GM23248 (cell line): Measurements from ENCODE around the gene MYO3A. TPM values are rescaled to one million over a fixed set of nuclear protein-coding genes. Genes with fewer than 3 reads are reported as not detected.

Source experiments
- DNase-seq: peaks from one replicate; pipeline ENCODE4 v3.0.0-alpha.2; 2015
- H2AFZ ChIP-seq: fragments of 200-600 bp; sonication (generic); 2 replicates; pipeline ENCODE4 v1.6.1; 2016; ENCODE audit warnings: antibody characterized with exemption
- H3F3A ChIP-seq: fragments of 200-600 bp; sonication (generic); 2 replicates; pipeline ENCODE4 v1.6.1; 2016; ENCODE audit warnings: mild to moderate bottlenecking, antibody characterized with exemption, mixed run types; ENCODE audit not compliant: insufficient read depth
- H3K27ac ChIP-seq: fragments of 200-600 bp; sonication (generic); 2 replicates; pipeline ENCODE4 v1.5.1; 2016; ENCODE audit warnings: mild to moderate bottlenecking
- H3K27me3 ChIP-seq: fragments of 200-600 bp; sonication (generic); replicated peaks from 2 replicates; pipeline ENCODE4 v1.6.1; 2016; ENCODE audit warnings: mild to moderate bottlenecking; ENCODE audit not compliant: insufficient read depth
- H3K36me3 ChIP-seq: fragments of 200-600 bp; sonication (generic); 2 replicates; pipeline ENCODE4 v1.6.1; 2016; ENCODE audit warnings: low read depth, mild to moderate bottlenecking
- H3K4me1 ChIP-seq: fragments of 200-600 bp; sonication (generic); 2 replicates; pipeline ENCODE4 v1.6.1; 2016; ENCODE audit warnings: mild to moderate bottlenecking; ENCODE audit not compliant: insufficient read depth
- H3K4me2 ChIP-seq: fragments of 200-600 bp; sonication (generic); one replicate; pipeline ENCODE4 v1.6.1; 2016; ENCODE audit warnings: mild to moderate bottlenecking; ENCODE audit not compliant: unreplicated experiment
- H3K4me3 ChIP-seq: fragments of 200-600 bp; sonication (generic); 2 replicates; pipeline ENCODE4 v1.5.1; 2016; ENCODE audit warnings: mild to moderate bottlenecking
- H3K79me2 ChIP-seq: fragments of 200-600 bp; sonication (generic); 2 replicates; pipeline ENCODE4 v1.6.1; 2016; ENCODE audit warnings: mild to moderate bottlenecking; ENCODE audit not compliant: insufficient read depth
- H3K9ac ChIP-seq: fragments of 200-600 bp; sonication (generic); 2 replicates; pipeline ENCODE4 v1.6.1; 2016; ENCODE audit warnings: mild to moderate bottlenecking
- H3K9me2 ChIP-seq: fragments of 200-600 bp; sonication (generic); 2 replicates; pipeline ENCODE4 v1.6.1; 2016; ENCODE audit warnings: mixed run types, mild to moderate bottlenecking, moderate library complexity; ENCODE audit not compliant: insufficient read depth
- H3K9me3 ChIP-seq: fragments of 200-600 bp; sonication (generic); one replicate; pipeline ENCODE4 v1.6.1; 2017; ENCODE audit warnings: low read depth
- H4K20me1 ChIP-seq: fragments of 200-600 bp; sonication (generic); 2 replicates; pipeline ENCODE4 v1.6.0; 2016; ENCODE audit not compliant: insufficient read depth
- EZH2 ChIP-seq: fragments of 200-600 bp; sonication (generic); IDR thresholded peaks from 2 replicates; pipeline ENCODE4 v1.6.1; 2018; ENCODE audit warnings: antibody characterized with exemption, mild to moderate bottlenecking; ENCODE audit not compliant: insufficient read depth, poor library complexity, severe bottlenecking
- EZH2phosphoT487 ChIP-seq: fragments of 200-600 bp; sonication (generic); IDR thresholded peaks from 2 replicates; pipeline ENCODE4 v1.6.1; 2018; ENCODE audit warnings: antibody characterized with exemption, moderate library complexity, mild to moderate bottlenecking, low read depth; ENCODE audit not compliant: insufficient read depth
- WGBS, 2 experiments: methylation state at CpG; one replicate each; pipeline ENCODE4 v1.1.6; 2015 to 2017; ENCODE audit warnings: low lambda C conversion rate in 2 of 2, low coverage in 1 of 2; ENCODE audit errors: missing lambda C conversion rate in 2 of 2; 5-methylcytosine and 5-hydroxymethylcytosine counted together
- in situ Hi-C: fragments of 300-500 bp; cut with MboI; formaldehyde crosslinking; loops from 2 replicates; pipeline ENCODE4 v1.15.0; 2020
- polyA plus RNA-seq: library from polyadenylated mRNA; unstranded; fragments of >200 nt; fragmentation: Nextera tagmentation; extraction: Ambion mirVana; gene quantifications from 2 replicates; pipeline ENCODE4 v1.2.1, GENCODE V29; 2016
- total RNA-seq: library from RNA; depleted of rRNA; stranded (reverse); fragments of >200 nt; shearing (Covaris generic); gene quantifications from 2 replicates; pipeline ENCODE4 v1.2.3, GENCODE V29; 2014

MYO3A gene
- total and polyA plus RNA-seq, 2 experiments from 2014 or later = not detected

- H3K4me1 ChIP-seq = no peaks in the 10 kb centered on the region
- 5 to 10% methylated on average over 2 of the region's 2 CpGs for WGBS, 2 experiments
- no peaks in the 10 kb centered on the region for H3K27me3 ChIP-seq
- H3K36me3 ChIP-seq = no peaks in the 10 kb centered on the region
- H3K9me2 ChIP-seq = no peaks in the 10 kb centered on the region
- H3F3A ChIP-seq = no peaks in the 10 kb centered on the region
- H2AFZ ChIP-seq = no peak overlapping the region
- H3K27ac ChIP-seq = no peak overlapping the region
- no peak for DNase-seq
- no peak overlapping the region for H3K4me2 ChIP-seq
- H3K9me3 ChIP-seq = no peaks in the 10 kb centered on the region
- TF ChIP-seq EZH2 (no peak), EZH2phosphoT487 (no peak)
- no peak overlapping the region for H3K9ac ChIP-seq
- no peaks in the 10 kb centered on the region for H4K20me1 ChIP-seq
- H3K79me2 ChIP-seq = no peaks in the 10 kb centered on the region
- H3K4me3 ChIP-seq = no peak overlapping the region
- in situ Hi-C loops = no loop called here
These were observed 32.8 kb downstream of the MYO3A start for GRCh38 chr10:25966844-25967243.

- Histone ChIP-seq H3K4me2 (no peak overlapping the region), H3K36me3 (no peaks in the 10 kb centered on the region), H3K9me2 (no peaks in the 10 kb centered on the region), H2AFZ (no peak overlapping the region), H3K4me1 (no peaks in the 10 kb centered on the region), H3K9ac (no peak overlapping the region), H3K27me3 (no peaks in the 10 kb centered on the region), H3F3A (no peaks in the 10 kb centered on the region), H3K79me2 (no peaks in the 10 kb centered on the region), H3K27ac (no peak overlapping the region), H3K9me3 (no peaks in the 10 kb centered on the region), H4K20me1 (no peaks in the 10 kb centered on the region), H3K4me3 (no peak overlapping the region)
- in situ Hi-C loops = no loop called here
- no peak for TF ChIP-seq EZH2
- no peak for TF ChIP-seq EZH2phosphoT487
- DNase-seq = no peak
These were observed 38.6 kb downstream of the MYO3A start for GRCh38 chr10:25972631-25973030.

- no peak for TF ChIP-seq EZH2
- no peak for TF ChIP-seq EZH2phosphoT487
- Histone ChIP-seq H3K27ac (no peak overlapping the region), H4K20me1 (no peaks in the 10 kb centered on the region), H3K4me3 (no peak overlapping the region), H3K9me2 (no peaks in the 10 kb centered on the region), H3K4me2 (no peak overlapping the region), H3K79me2 (no peaks in the 10 kb centered on the region), H2AFZ (no peak overlapping the region), H3K9me3 (no peaks in the 10 kb centered on the region), H3F3A (no peaks in the 10 kb centered on the region), H3K4me1 (no peaks in the 10 kb centered on the region), H3K27me3 (no peaks in the 10 kb centered on the region), H3K9ac (no peak overlapping the region), H3K36me3 (no peaks in the 10 kb centered on the region)
- DNase-seq = no peak
- in situ Hi-C loops = no loop called here
- WGBS, 2 experiments = 36 to 41% methylated on average over 3 of the region's 3 CpGs
These were observed 40.9 kb downstream of the MYO3A start for GRCh38 chr10:25974897-25975459.

GRCh38 chr10:25978771-25979170 lies 44.7 kb downstream of the MYO3A start:
- no peaks in the 10 kb centered on the region for H3K9me3 ChIP-seq
- TF ChIP-seq EZH2phosphoT487 (no peak), EZH2 (no peak)
- no peaks in the 10 kb centered on the region for H3K4me1 ChIP-seq
- no peak overlapping the region for H2AFZ ChIP-seq
- no peaks in the 10 kb centered on the region for H3K9me2 ChIP-seq
- H3K36me3 ChIP-seq = no peaks in the 10 kb centered on the region
- no peak overlapping the region for H3K9ac ChIP-seq
- WGBS, 2 experiments = 25 to 49% methylated on average over 1 of the region's 1 CpG
- no peaks in the 10 kb centered on the region for H3K79me2 ChIP-seq
- no peaks in the 10 kb centered on the region for H3F3A ChIP-seq
- no peak overlapping the region for H3K4me2 ChIP-seq
- H3K27ac ChIP-seq = no peak overlapping the region
- no peaks in the 10 kb centered on the region for H3K27me3 ChIP-seq
- in situ Hi-C loops = no loop called here
- no peak for DNase-seq
- no peak overlapping the region for H3K4me3 ChIP-seq
- H4K20me1 ChIP-seq = no peaks in the 10 kb centered on the region

DNA sequence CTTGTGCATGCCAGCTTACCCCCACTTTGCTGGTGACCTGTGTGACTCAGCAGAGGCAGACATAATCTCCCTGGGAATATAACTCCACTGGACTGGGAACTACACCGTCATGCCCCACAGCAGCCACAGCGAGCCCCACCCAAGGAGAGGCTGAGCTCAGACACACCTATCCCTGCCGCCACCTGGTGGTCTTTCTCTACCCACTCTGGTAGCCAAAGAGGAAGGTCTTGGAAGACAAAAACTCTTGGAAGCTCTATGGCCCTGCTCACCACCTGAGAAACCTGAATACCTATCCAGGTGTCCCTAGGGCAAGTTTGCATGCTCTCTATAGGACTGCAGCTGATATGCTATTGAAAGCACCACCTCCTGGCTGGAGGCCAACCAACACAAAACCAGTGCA lies 48.1 kb downstream of the MYO3A start:
- Histone ChIP-seq H3K4me1 (no peaks in the 10 kb centered on the region), H3K27me3 (no peaks in the 10 kb centered on the region), H3K4me3 (no peak overlapping the region), H3K36me3 (no peaks in the 10 kb centered on the region), H3K9ac (no peak overlapping the region), H3K9me2 (no peaks in the 10 kb centered on the region), H4K20me1 (no peaks in the 10 kb centered on the region), H3K9me3 (no peaks in the 10 kb centered on the region), H3K4me2 (no peak overlapping the region), H3K79me2 (no peaks in the 10 kb centered on the region), H3K27ac (no peak overlapping the region), H3F3A (no peaks in the 10 kb centered on the region), H2AFZ (no peak overlapping the region)
- DNase-seq = no peak
- no peak for TF ChIP-seq EZH2
- no peak for TF ChIP-seq EZH2phosphoT487
- in situ Hi-C loops = no loop called here
- 18 to 36% methylated on average over 3 of the region's 3 CpGs for WGBS, 2 experiments
